Measurements from ENCODE around the gene MRPL51.

DNA sequence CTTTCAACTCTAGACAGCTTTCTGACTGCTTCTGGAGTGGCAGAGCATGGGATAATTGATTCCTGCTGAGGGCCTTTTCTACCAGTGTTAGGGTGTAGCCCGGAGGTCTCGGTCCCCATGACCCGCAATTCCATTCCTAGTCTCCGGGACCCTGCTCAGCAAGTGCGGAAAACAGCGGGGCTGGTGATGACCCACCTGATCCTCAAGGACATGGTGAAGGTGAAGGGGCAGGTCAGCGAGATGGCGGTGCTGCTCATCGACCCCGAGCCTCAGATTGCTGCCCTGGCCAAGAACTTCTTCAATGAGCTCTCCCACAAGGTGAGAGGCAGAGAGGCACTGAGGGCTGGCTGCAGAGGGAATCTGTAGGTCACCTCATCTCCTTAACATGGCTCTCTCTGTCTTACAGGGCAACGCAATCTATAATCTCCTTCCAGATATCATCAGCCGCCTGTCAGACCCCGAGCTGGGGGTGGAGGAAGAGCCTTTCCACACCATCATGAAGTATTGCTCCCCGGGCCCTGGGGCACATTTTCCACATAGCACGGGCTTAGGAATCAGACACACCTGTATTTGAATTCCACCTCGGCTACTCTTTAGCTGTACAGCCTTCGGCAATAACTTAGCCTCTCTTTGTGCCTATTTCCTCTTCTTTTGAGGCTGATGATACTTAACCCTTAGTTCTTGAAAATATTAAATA is 35.6 kb upstream of the MRPL51 start:
- TF ChIP-seq, protein P1, sequence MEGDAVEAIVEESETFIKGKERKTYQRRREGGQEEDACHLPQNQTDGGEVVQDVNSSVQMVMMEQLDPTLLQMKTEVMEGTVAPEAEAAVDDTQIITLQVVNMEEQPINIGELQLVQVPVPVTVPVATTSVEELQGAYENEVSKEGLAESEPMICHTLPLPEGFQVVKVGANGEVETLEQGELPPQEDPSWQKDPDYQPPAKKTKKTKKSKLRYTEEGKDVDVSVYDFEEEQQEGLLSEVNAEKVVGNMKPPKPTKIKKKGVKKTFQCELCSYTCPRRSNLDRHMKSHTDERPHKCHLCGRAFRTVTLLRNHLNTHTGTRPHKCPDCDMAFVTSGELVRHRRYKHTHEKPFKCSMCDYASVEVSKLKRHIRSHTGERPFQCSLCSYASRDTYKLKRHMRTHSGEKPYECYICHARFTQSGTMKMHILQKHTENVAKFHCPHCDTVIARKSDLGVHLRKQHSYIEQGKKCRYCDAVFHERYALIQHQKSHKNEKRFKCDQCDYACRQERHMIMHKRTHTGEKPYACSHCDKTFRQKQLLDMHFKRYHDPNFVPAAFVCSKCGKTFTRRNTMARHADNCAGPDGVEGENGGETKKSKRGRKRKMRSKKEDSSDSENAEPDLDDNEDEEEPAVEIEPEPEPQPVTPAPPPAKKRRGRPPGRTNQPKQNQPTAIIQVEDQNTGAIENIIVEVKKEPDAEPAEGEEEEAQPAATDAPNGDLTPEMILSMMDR (IDR thresholded peaks at IDR 0.05), result no peak
- TF ChIP-seq POLR2A (IDR thresholded peaks at IDR 0.05) (no peak), POLR2AphosphoS5 (IDR thresholded peaks at IDR 0.05) (no peak)
